SK-N-SH (cell line): ENCODE results near the gene ACP6. TPM values are rescaled to one million over a fixed set of nuclear protein-coding genes. Genes with fewer than 3 reads are reported as not detected.

Experiments used
- CTCF ChIA-PET: fragments of 300-600, 350-600 bp; formaldehyde crosslinking; extraction: SDS; loops from one replicate; lab custom pipeline; 2021; lab: Yijun Ruan, JAX
- POLR2A ChIA-PET: fragments of 350-600 bp; sonication (Branson Sonifier 250); formaldehyde crosslinking; extraction: SDS; loops from one replicate; lab custom pipeline; 2020; ENCODE audit warnings: antibody characterized with exemption, inconsistent platforms; lab: Yijun Ruan, JAX
- DNase-seq: peaks from one replicate; pipeline ENCODE4 v3.0.0; 2012
- H2AFZ ChIP-seq: fragments of 200-600 bp; sonication (generic); 2 replicates; pipeline ENCODE4 v1.8.1; 2016; ENCODE audit warnings: antibody characterized with exemption, mild to moderate bottlenecking, low read depth
- H3F3A ChIP-seq: fragments of 200-600 bp; sonication (generic); replicated peaks from 2 replicates; pipeline ENCODE3; 2016; ENCODE audit warnings: antibody characterized with exemption, mild to moderate bottlenecking; ENCODE audit not compliant: insufficient read depth
- H3K27ac ChIP-seq, 2 experiments: fragments of 200-500 bp in 1 of 2; fragments of 200-600 bp in 1 of 2; sonication (Bioruptor generic) in 1 of 2; sonication (generic), shearing (Covaris generic) in 1 of 2; 2 replicates each; pipeline versions ENCODE4 v1.5.1 to v1.6.1; 2014 to 2016; ENCODE audit warnings: low read depth in 2 of 2, inconsistent platforms in 1 of 2, low read length in 1 of 2, mild to moderate bottlenecking in 1 of 2, mixed read lengths in 1 of 2
- H3K27me3 ChIP-seq: fragments of 200-600 bp; sonication (generic), shearing (Covaris generic); 2 replicates; pipeline ENCODE4 v1.6.1; 2016; ENCODE audit warnings: mixed run types; ENCODE audit not compliant: insufficient read depth
- H3K36me3 ChIP-seq, 2 experiments: fragments of 200-500 bp in 1 of 2; fragments of 200-600 bp in 1 of 2; sonication (Bioruptor generic) in 1 of 2; sonication (generic) in 1 of 2; replicated peaks in 1 of 2; 2 replicates each; pipeline versions ENCODE3 to v1.5.1; 2014 to 2016; ENCODE audit warnings: low read length in 1 of 2, mild to moderate bottlenecking in 1 of 2; ENCODE audit not compliant: insufficient read depth in 2 of 2, control insufficient read depth in 1 of 2
- H3K4me1 ChIP-seq, 2 experiments: fragments of 200-500 bp in 1 of 2; fragments of 200-600 bp in 1 of 2; sonication (Bioruptor generic) in 1 of 2; sonication (generic), shearing (Covaris generic) in 1 of 2; 2 replicates each; pipeline versions ENCODE4 v1.5.1 to v1.6.1; 2014 to 2016; ENCODE audit warnings: low read depth in 1 of 2, low read length in 1 of 2, mixed run types in 1 of 2; ENCODE audit not compliant: insufficient read depth in 2 of 2, control insufficient read depth in 1 of 2
- H3K4me2 ChIP-seq: fragments of 200-600 bp; sonication (generic), shearing (Covaris generic); 2 replicates; pipeline ENCODE4 v1.6.1; 2017; ENCODE audit warnings: mixed run types
- H3K4me3 ChIP-seq, 2 experiments: fragments of 200-500 bp in 1 of 2; fragments of 200-600 bp in 1 of 2; sonication (Bioruptor generic) in 1 of 2; sonication (generic), shearing (Covaris generic) in 1 of 2; 2 replicates each; pipeline versions ENCODE4 v1.5.1 to v1.8.1; 2014 to 2016; ENCODE audit warnings: low read depth in 2 of 2, inconsistent platforms in 1 of 2, low read length in 1 of 2, mild to moderate bottlenecking in 1 of 2, mixed read lengths in 1 of 2, moderate library complexity in 1 of 2
- H3K79me2 ChIP-seq: fragments of 200-600 bp; sonication (generic); 2 replicates; pipeline ENCODE4 v1.8.1; 2017; ENCODE audit warnings: mild to moderate bottlenecking; ENCODE audit not compliant: insufficient read depth
- H3K9ac ChIP-seq: fragments of 200-600 bp; sonication (generic); 2 replicates; pipeline ENCODE4 v1.6.1; 2017; ENCODE audit warnings: mixed run types
- H3K9me2 ChIP-seq: fragments of 200-600 bp; sonication (generic); 2 replicates; pipeline ENCODE4 v1.6.1; 2017; ENCODE audit warnings: mixed run types
- H3K9me3 ChIP-seq: fragments of 200-600 bp; sonication (generic); 2 replicates; pipeline ENCODE4 v1.6.1; 2017; ENCODE audit warnings: mixed run types, mild to moderate bottlenecking, moderate library complexity
- H4K20me1 ChIP-seq: fragments of 200-600 bp; sonication (generic); 2 replicates; pipeline ENCODE4 v1.6.1; 2017; ENCODE audit warnings: mild to moderate bottlenecking, mixed run types; ENCODE audit not compliant: insufficient read depth
- CHD2 ChIP-seq: fragments of 150-350 bp; IDR thresholded peaks from 2 replicates; pipeline ENCODE4 v1.6.1; 2018; ENCODE audit warnings: low read length; ENCODE audit not compliant: partially characterized antibody
- EP300 ChIP-seq, 2 experiments: IDR thresholded peaks; 2 replicates each; pipeline versions ENCODE4 v1.4.0 to v1.6.1; 2012; ENCODE audit warnings: borderline replicate concordance in 1 of 2, low read depth in 1 of 2, low read length in 1 of 2
- EZH2phosphoT487 ChIP-seq: fragments of 200-600 bp; sonication (generic); IDR thresholded peaks from 2 replicates; pipeline ENCODE4 v1.6.1; 2017; ENCODE audit warnings: low read depth, mixed run types, mild to moderate bottlenecking, antibody characterized with exemption, moderate library complexity, borderline replicate concordance
- FOSL2 ChIP-seq: IDR thresholded peaks from 2 replicates; pipeline ENCODE4 v1.4.0; 2012; ENCODE audit warnings: low read depth, mild to moderate bottlenecking, moderate library complexity, borderline replicate concordance
- GATA2 ChIP-seq: sonication (generic); formaldehyde crosslinking; IDR thresholded peaks from 2 replicates; pipeline ENCODE4 v1.5.0; 2020; ENCODE audit warnings: mild to moderate bottlenecking, missing genetic modification reagents
- JUND ChIP-seq: IDR thresholded peaks from 2 replicates; pipeline ENCODE4 v1.4.0; 2012
- MAX ChIP-seq: IDR thresholded peaks from 2 replicates; pipeline ENCODE4 v1.4.0; 2012; ENCODE audit warnings: low read depth
- MEF2A ChIP-seq: IDR thresholded peaks from 2 replicates; pipeline ENCODE4 v1.4.0; 2012; ENCODE audit warnings: low read depth, borderline replicate concordance
- NFIC ChIP-seq: IDR thresholded peaks from 2 replicates; pipeline ENCODE4 v1.4.0; 2012; ENCODE audit warnings: borderline replicate concordance
- NRF1 ChIP-seq: IDR thresholded peaks from 2 replicates; pipeline ENCODE4 v1.6.1; 2012; ENCODE audit warnings: low read depth, mild to moderate bottlenecking, low read length
- PBX3 ChIP-seq: IDR thresholded peaks from 2 replicates; pipeline ENCODE4; 2012
- POLR2AphosphoS5 ChIP-seq: IDR thresholded peaks from 2 replicates; pipeline ENCODE4 v1.6.1; 2012; ENCODE audit warnings: low read depth, low read length
- RAD21 ChIP-seq: IDR thresholded peaks from 2 replicates; pipeline ENCODE4 v1.6.1; 2012; ENCODE audit warnings: mild to moderate bottlenecking, low read length
- RCOR1 ChIP-seq: fragments of 150-350 bp; IDR thresholded peaks from 2 replicates; pipeline ENCODE4 v1.6.1; 2017; ENCODE audit warnings: antibody characterized with exemption, low read length
- REST ChIP-seq: IDR thresholded peaks from 2 replicates; pipeline ENCODE4 v1.6.1; 2012; ENCODE audit warnings: mild to moderate bottlenecking, low read depth, low read length, moderate library complexity
- RXRA ChIP-seq: IDR thresholded peaks from 2 replicates; pipeline ENCODE4 v1.4.0; 2012; ENCODE audit warnings: low read depth, mild to moderate bottlenecking, borderline replicate concordance
- SIN3A ChIP-seq: IDR thresholded peaks from 2 replicates; pipeline ENCODE4 v1.6.1; 2012; ENCODE audit warnings: low read depth, mild to moderate bottlenecking, low read length, moderate library complexity, borderline replicate concordance
- TAF1 ChIP-seq: IDR thresholded peaks from 2 replicates; pipeline ENCODE4 v1.6.1; 2012; ENCODE audit warnings: low read depth, mild to moderate bottlenecking, low read length, moderate library complexity, borderline replicate concordance
- TCF12 ChIP-seq: IDR thresholded peaks from 2 replicates; pipeline ENCODE4 v1.4.0; 2012
- TEAD4 ChIP-seq: IDR thresholded peaks from 2 replicates; pipeline ENCODE4 v1.4.0; 2012; ENCODE audit warnings: mild to moderate bottlenecking, borderline replicate concordance; ENCODE audit not compliant: insufficient read depth
- USF1 ChIP-seq: IDR thresholded peaks from 2 replicates; pipeline ENCODE4 v1.4.0; 2012; ENCODE audit warnings: low read depth, borderline replicate concordance
- USF2 ChIP-seq: fragments of 150-350 bp; IDR thresholded peaks from 2 replicates; pipeline ENCODE4 v1.6.1; 2017; ENCODE audit warnings: antibody characterized with exemption, low read length, low read depth, borderline replicate concordance
- YY1 ChIP-seq: IDR thresholded peaks from 2 replicates; pipeline ENCODE4 v1.4.0; 2012; ENCODE audit warnings: low read depth, mild to moderate bottlenecking
- ZBTB33 ChIP-seq: IDR thresholded peaks from 2 replicates; pipeline ENCODE4 v1.4.0; 2012; ENCODE audit warnings: low read depth, borderline replicate concordance
- WGBS: methylation state at CpG from one replicate; pipeline ENCODE4 v1.1.6; 2017; ENCODE audit warnings: low lambda C conversion rate; 5-methylcytosine and 5-hydroxymethylcytosine counted together
- polyA plus RNA-seq, 3 experiments: library from polyadenylated mRNA; depleted of rRNA; stranded (reverse); fragments of >200 nt; gene quantifications; 2 replicates each; pipeline ENCODE4 v1.2.3, GENCODE V29; 2012

ACP6 gene
- polyA plus RNA-seq, 1 of the 3 experiments (the other 2 are of a cell fraction) = 10.9 TPM

GRCh38 chr1:147676311-147677085 lies 6.2 kb upstream of the ACP6 start:
- POLR2A ChIA-PET = no interaction called here
- no peak for TF ChIP-seq USF1
- no peak for TF ChIP-seq NFIC
- no peak for TF ChIP-seq SIN3A
- no peak for TF ChIP-seq POLR2AphosphoS5
- no peak for TF ChIP-seq MEF2A
- 0 out of 2 replicates have a peak, but pooled peaks have one; percentile 35 for TF ChIP-seq FOSL2
- 0 out of 2 replicates have a peak, but pooled peaks have one; percentile 43 for TF ChIP-seq RXRA
- peak; percentile 17; the same call in 1 of the 2 replicates for TF ChIP-seq TCF12
- TF ChIP-seq REST = no peak
- TF ChIP-seq USF2 = no peak
- no peak for TF ChIP-seq EP300 (IDR thresholded peaks at IDR 0.05; ENCODE audit: borderline replicate concordance in 1 of 2, low read depth in 1 of 2, low read length in 1 of 2)
- TF ChIP-seq TEAD4 = 0 out of 2 replicates have a peak, but pooled peaks have one; percentile 19
- no peak for TF ChIP-seq CHD2
- TF ChIP-seq JUND = peak; percentile 48
- no peak for TF ChIP-seq GATA2
- TF ChIP-seq EZH2phosphoT487 = no peak
- no peak for TF ChIP-seq TAF1
- no peak for TF ChIP-seq ZBTB33
- TF ChIP-seq MAX = no peak
- TF ChIP-seq PBX3 = peak; percentile 71
- TF ChIP-seq RAD21 = no peak
- TF ChIP-seq RCOR1 = no peak
- no peak for TF ChIP-seq NRF1
- TF ChIP-seq YY1 = no peak

More at GRCh38 chr1:147676311-147677085, 6.2 kb upstream of the ACP6 start:
- Histone ChIP-seq H3K79me2 (no peaks in the 10 kb centered on the region), H3K27ac (peak overlapping the region in 1 of 2 experiments; percentile 80; a peak in 2 of 4 replicates), H3K9me2 (no peaks in the 10 kb centered on the region), H3K9ac (peak overlapping the region; percentile 54; the same call in 1 of the 2 replicates), H2AFZ (peak overlapping the region; percentile 61; the same call in 1 of the 2 replicates), H3K9me3 (peaks cover 6% of the 10 kb centered on the region; the same call in 1 of the 2 replicates), H4K20me1 (no peaks in the 10 kb centered on the region), H3K27me3 (no peaks in the 10 kb centered on the region), H3K4me1 (peaks cover 0 to 32% of the 10 kb centered on the region in 2 experiments; a peak in 1 of 4 replicates), H3K36me3 (no peaks in the 10 kb centered on the region), H3K4me2 (peak overlapping the region; percentile 38), H3K4me3 (no peak overlapping the region), H3F3A (peaks cover 25% of the 10 kb centered on the region)
- WGBS = 5% methylated on average over 4 of the region's 4 CpGs
- DNase-seq = no peak
- CTCF ChIA-PET = interaction anchor here (1.4 kb wide), 1 partner anchor 11 kb away, joined by 4 read pairs; no protein-coding TSS in a partner anchor
